ENCODE measurements around the gene E2F1. TPM values are rescaled to one million over a fixed set of nuclear protein-coding genes. Genes with fewer than 3 reads are reported as not detected.

Gene E2F1
- total RNA-seq, 1 donor from 2014 or later, result 66.0 TPM

GRCh38 chr20:33709905-33710541 is 23.8 kb upstream of the E2F1 start:
- no peaks in the 10 kb centered on the region for H3K9me3 Mint-ChIP-seq (ENCODE audit: unreplicated experiment)
- peaks cover 3% of the 10 kb centered on the region for H3K27me3 Mint-ChIP-seq (ENCODE audit: unreplicated experiment)
- H3K27ac Mint-ChIP-seq (ENCODE audit: unreplicated experiment), result no peak overlapping the region
- no peak for DNase-seq
- H3K36me3 Mint-ChIP-seq (ENCODE audit: unreplicated experiment), result no peaks in the 10 kb centered on the region
- peaks cover 15% of the 10 kb centered on the region for H3K4me1 Mint-ChIP-seq (ENCODE audit: low read depth, unreplicated experiment)
- TF ChIP-seq, protein P1, sequence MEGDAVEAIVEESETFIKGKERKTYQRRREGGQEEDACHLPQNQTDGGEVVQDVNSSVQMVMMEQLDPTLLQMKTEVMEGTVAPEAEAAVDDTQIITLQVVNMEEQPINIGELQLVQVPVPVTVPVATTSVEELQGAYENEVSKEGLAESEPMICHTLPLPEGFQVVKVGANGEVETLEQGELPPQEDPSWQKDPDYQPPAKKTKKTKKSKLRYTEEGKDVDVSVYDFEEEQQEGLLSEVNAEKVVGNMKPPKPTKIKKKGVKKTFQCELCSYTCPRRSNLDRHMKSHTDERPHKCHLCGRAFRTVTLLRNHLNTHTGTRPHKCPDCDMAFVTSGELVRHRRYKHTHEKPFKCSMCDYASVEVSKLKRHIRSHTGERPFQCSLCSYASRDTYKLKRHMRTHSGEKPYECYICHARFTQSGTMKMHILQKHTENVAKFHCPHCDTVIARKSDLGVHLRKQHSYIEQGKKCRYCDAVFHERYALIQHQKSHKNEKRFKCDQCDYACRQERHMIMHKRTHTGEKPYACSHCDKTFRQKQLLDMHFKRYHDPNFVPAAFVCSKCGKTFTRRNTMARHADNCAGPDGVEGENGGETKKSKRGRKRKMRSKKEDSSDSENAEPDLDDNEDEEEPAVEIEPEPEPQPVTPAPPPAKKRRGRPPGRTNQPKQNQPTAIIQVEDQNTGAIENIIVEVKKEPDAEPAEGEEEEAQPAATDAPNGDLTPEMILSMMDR (IDR thresholded peaks at IDR 0.05; ENCODE audit: partially characterized antibody, unreplicated experiment), result no peak
- no peak overlapping the region for H3K4me3 Mint-ChIP-seq (ENCODE audit: unreplicated experiment)

- Mint-ChIP-seq H3K27me3 (ENCODE audit: unreplicated experiment) (peaks cover 3% of the 10 kb centered on the region), H3K27ac (ENCODE audit: unreplicated experiment) (no peak overlapping the region)
These were observed 23.2 kb upstream of the E2F1 start for GRCh38 chr20:33709398-33709797.

GRCh38 chr20:33707668-33708067 is 21.5 kb upstream of the E2F1 start:
- Mint-ChIP-seq H3K9me3 (ENCODE audit: unreplicated experiment) (peaks cover 4% of the 10 kb centered on the region), H3K27ac (ENCODE audit: unreplicated experiment) (no peak overlapping the region), H3K4me1 (ENCODE audit: low read depth, unreplicated experiment) (peaks cover 23% of the 10 kb centered on the region), H3K27me3 (ENCODE audit: unreplicated experiment) (peaks cover 4% of the 10 kb centered on the region), H3K4me3 (ENCODE audit: unreplicated experiment) (no peak overlapping the region), H3K36me3 (ENCODE audit: unreplicated experiment) (peaks cover 3% of the 10 kb centered on the region)
- TF ChIP-seq, protein P1 (IDR thresholded peaks at IDR 0.05; ENCODE audit: partially characterized antibody, unreplicated experiment), result no peak
- no peak for DNase-seq

More at GRCh38 chr20:33709398-33709797, 23.2 kb upstream of the E2F1 start:
- H3K4me1 Mint-ChIP-seq (ENCODE audit: low read depth, unreplicated experiment), result peaks cover 15% of the 10 kb centered on the region
- H3K36me3 Mint-ChIP-seq (ENCODE audit: unreplicated experiment), result no peaks in the 10 kb centered on the region
- H3K9me3 Mint-ChIP-seq (ENCODE audit: unreplicated experiment), result no peaks in the 10 kb centered on the region
- H3K4me3 Mint-ChIP-seq (ENCODE audit: unreplicated experiment), result no peak overlapping the region
- no peak for DNase-seq
- TF ChIP-seq, protein P1 (IDR thresholded peaks at IDR 0.05; ENCODE audit: partially characterized antibody, unreplicated experiment), result no peak

DNA sequence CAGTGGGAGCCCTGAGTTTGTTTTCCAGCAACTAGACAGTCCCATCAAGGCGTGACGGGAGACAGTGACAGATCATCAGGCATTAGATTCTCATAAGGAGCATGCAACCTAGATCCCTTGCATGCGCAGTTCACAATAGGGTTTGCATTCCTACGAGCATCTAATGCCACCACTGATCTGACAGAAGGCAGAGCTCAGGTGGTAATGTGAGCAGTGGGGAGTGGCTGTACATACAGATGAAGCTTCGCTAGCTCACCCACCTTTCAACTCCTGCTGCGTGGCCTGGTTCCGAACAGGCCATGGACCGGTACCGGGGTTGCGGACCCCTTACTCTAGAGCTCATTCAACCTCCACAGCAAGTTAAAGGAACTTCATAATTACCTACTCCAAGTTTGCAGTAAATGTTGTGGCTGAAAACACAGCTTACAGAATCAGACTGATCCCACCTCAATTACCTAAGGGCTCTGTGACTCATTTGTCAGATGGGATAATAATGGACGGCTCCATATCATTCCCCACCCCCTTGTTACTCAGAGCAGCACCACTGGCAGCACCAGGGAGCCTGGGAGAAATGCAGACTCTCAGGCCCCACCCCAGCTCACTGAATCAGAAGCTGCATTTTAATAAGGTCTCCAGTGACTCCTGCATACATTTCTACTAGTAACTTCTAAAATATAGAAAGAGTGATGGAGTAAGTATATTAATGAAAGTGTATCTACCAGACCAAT is 18.2 kb upstream of the E2F1 start:
- no peak overlapping the region for H3K4me3 Mint-ChIP-seq (ENCODE audit: unreplicated experiment)
- no peak overlapping the region for H3K27ac Mint-ChIP-seq (ENCODE audit: unreplicated experiment)
- peaks cover 9% of the 10 kb centered on the region for H3K9me3 Mint-ChIP-seq (ENCODE audit: unreplicated experiment)
- peaks cover 4% of the 10 kb centered on the region for H3K36me3 Mint-ChIP-seq (ENCODE audit: unreplicated experiment)
- TF ChIP-seq, protein P1 (IDR thresholded peaks at IDR 0.05; ENCODE audit: partially characterized antibody, unreplicated experiment), result no peak
- DNase-seq, result no peak
- H3K4me1 Mint-ChIP-seq (ENCODE audit: low read depth, unreplicated experiment), result peaks cover 16% of the 10 kb centered on the region
- H3K27me3 Mint-ChIP-seq (ENCODE audit: unreplicated experiment), result peaks cover 12% of the 10 kb centered on the region

Data from glutamatergic neuron (in vitro differentiated cells).